Karpas-422 (cell line): ENCODE results near the gene SIL1. TPM values are rescaled to one million over a fixed set of nuclear protein-coding genes. Genes with fewer than 3 reads are reported as not detected.

Experiments
- DNase-seq: peaks from one replicate; pipeline ENCODE4 v3.0.0-alpha.2; 2015
- H2AFZ ChIP-seq: fragments of 200-600 bp; sonication (generic); 2 replicates; pipeline ENCODE4 v1.6.1; 2014; ENCODE audit warnings: antibody characterized with exemption, low read length, mixed read lengths
- H3K27ac ChIP-seq: fragments of 200-600 bp; sonication (generic); 2 replicates; pipeline ENCODE4 v1.5.1; 2014; ENCODE audit warnings: mild to moderate bottlenecking, low read length, moderate library complexity
- H3K27me3 ChIP-seq: fragments of 200-600 bp; sonication (generic); 2 replicates; pipeline ENCODE4 v1.6.1; 2014; ENCODE audit warnings: low read length, mixed read lengths
- H3K36me3 ChIP-seq: fragments of 200-600 bp; sonication (generic); 2 replicates; pipeline ENCODE4 v1.6.1; 2014; ENCODE audit warnings: low read length, mixed read lengths; ENCODE audit not compliant: insufficient read depth
- H3K4me1 ChIP-seq: fragments of 200-600 bp; sonication (generic); 2 replicates; pipeline ENCODE4 v1.6.1; 2014; ENCODE audit warnings: mild to moderate bottlenecking, low read length, mixed read lengths
- H3K4me2 ChIP-seq: fragments of 200-600 bp; sonication (generic); 2 replicates; pipeline ENCODE4 v1.6.1; 2014; ENCODE audit warnings: low read length, low read depth, mild to moderate bottlenecking; ENCODE audit not compliant: poor library complexity, severe bottlenecking
- H3K4me3 ChIP-seq: fragments of 200-600 bp; sonication (generic); 2 replicates; pipeline ENCODE4 v1.5.1; 2014; ENCODE audit warnings: mild to moderate bottlenecking, antibody characterized with exemption, low read length, mixed read lengths
- H3K79me2 ChIP-seq: fragments of 200-600 bp; sonication (generic); 2 replicates; pipeline ENCODE4 v1.6.1; 2014; ENCODE audit warnings: mild to moderate bottlenecking, low read length, mixed read lengths
- H3K9ac ChIP-seq: fragments of 200-600 bp; sonication (generic); 2 replicates; pipeline ENCODE4 v1.6.0; 2014; ENCODE audit warnings: low read length
- H3K9me2 ChIP-seq: fragments of 200-600 bp; sonication (generic), shearing (Covaris generic); replicated peaks from 2 replicates; pipeline ENCODE4 v1.6.0; 2014; ENCODE audit warnings: mild to moderate bottlenecking, low read length, moderate library complexity; ENCODE audit not compliant: insufficient read depth
- H3K9me3 ChIP-seq: fragments of 300-700, 200-600 bp; sonication (generic); 2 replicates; pipeline ENCODE4 v1.6.1; 2014; ENCODE audit warnings: low read length, mixed read lengths
- H4K20me1 ChIP-seq: fragments of 200-600 bp; sonication (generic); 2 replicates; pipeline ENCODE4 v1.6.1; 2014; ENCODE audit warnings: mild to moderate bottlenecking, antibody characterized with exemption, low read length, low read depth; ENCODE audit not compliant: insufficient read depth
- total RNA-seq: library from RNA; depleted of rRNA; stranded (reverse); fragments of >200 nt; shearing (Covaris generic); gene quantifications from 2 replicates; pipeline ENCODE4 v1.2.3, GENCODE V29; 2014; ENCODE audit warnings: low replicate concordance

SIL1 gene
- total RNA-seq, 1 experiment from 2014 or later: 10.7 TPM

GRCh38 chr5:138967791-138968448, 230.2 kb downstream of the SIL1 start:
- Histone ChIP-seq H3K9me2 (no peaks in the 10 kb centered on the region), H3K4me3 (no peak overlapping the region), H3K36me3 (no peaks in the 10 kb centered on the region), H3K4me1 (no peaks in the 10 kb centered on the region), H3K27ac (no peak overlapping the region), H3K9me3 (no peaks in the 10 kb centered on the region), H4K20me1 (0 out of 2 replicates have a peak, but pooled peaks cover 9% of the 10 kb centered on the region), H3K79me2 (no peaks in the 10 kb centered on the region), H3K9ac (no peak overlapping the region), H3K27me3 (no peaks in the 10 kb centered on the region), H3K4me2 (no peak overlapping the region), H2AFZ (no peak overlapping the region)
- no peak for DNase-seq

- Histone ChIP-seq H3K4me2 (no peak overlapping the region), H3K4me1 (no peaks in the 10 kb centered on the region), H4K20me1 (peaks cover 12% of the 10 kb centered on the region; the same call in 1 of the 2 replicates), H3K79me2 (no peaks in the 10 kb centered on the region), H3K9me2 (no peaks in the 10 kb centered on the region), H2AFZ (no peak overlapping the region), H3K27ac (no peak overlapping the region), H3K9ac (no peak overlapping the region), H3K4me3 (no peak overlapping the region), H3K36me3 (no peaks in the 10 kb centered on the region), H3K27me3 (no peaks in the 10 kb centered on the region), H3K9me3 (no peaks in the 10 kb centered on the region)
- DNase-seq: no peak
Measured at GRCh38 chr5:138966236-138966985, 231.8 kb downstream of the SIL1 start.

GRCh38 chr5:138965626-138966025, 232.5 kb downstream of the SIL1 start:
- no peaks in the 10 kb centered on the region for H3K36me3 ChIP-seq
- H3K4me1 ChIP-seq: no peaks in the 10 kb centered on the region
- no peak for DNase-seq
- H3K9me2 ChIP-seq: no peaks in the 10 kb centered on the region
- no peak overlapping the region for H3K27ac ChIP-seq
- H2AFZ ChIP-seq: no peak overlapping the region
- peaks cover 12% of the 10 kb centered on the region; the same call in 1 of the 2 replicates for H4K20me1 ChIP-seq
- no peaks in the 10 kb centered on the region for H3K9me3 ChIP-seq
- no peak overlapping the region for H3K4me2 ChIP-seq
- H3K79me2 ChIP-seq: no peaks in the 10 kb centered on the region
- no peak overlapping the region for H3K9ac ChIP-seq
- H3K27me3 ChIP-seq: no peaks in the 10 kb centered on the region
- no peak overlapping the region for H3K4me3 ChIP-seq

GRCh38 chr5:138964647-138965201, 233.4 kb downstream of the SIL1 start:
- Histone ChIP-seq H3K4me1 (no peaks in the 10 kb centered on the region), H3K36me3 (no peaks in the 10 kb centered on the region), H3K27me3 (no peaks in the 10 kb centered on the region), H3K79me2 (no peaks in the 10 kb centered on the region), H3K27ac (no peak overlapping the region), H3K9me3 (no peaks in the 10 kb centered on the region), H3K4me3 (no peak overlapping the region), H4K20me1 (peaks cover 12% of the 10 kb centered on the region; the same call in 1 of the 2 replicates), H3K9me2 (no peaks in the 10 kb centered on the region), H3K4me2 (no peak overlapping the region), H2AFZ (no peak overlapping the region), H3K9ac (no peak overlapping the region)
- DNase-seq: no peak

- no peaks in the 10 kb centered on the region for H3K9me3 ChIP-seq
- no peak overlapping the region for H3K9ac ChIP-seq
- H3K4me2 ChIP-seq: no peak overlapping the region
- no peaks in the 10 kb centered on the region for H3K9me2 ChIP-seq
- H3K27ac ChIP-seq: no peak overlapping the region
- H3K4me1 ChIP-seq: no peaks in the 10 kb centered on the region
- DNase-seq: no peak
- no peaks in the 10 kb centered on the region for H3K27me3 ChIP-seq
- H3K4me3 ChIP-seq: no peak overlapping the region
- H2AFZ ChIP-seq: no peak overlapping the region
- peaks cover 12% of the 10 kb centered on the region; the same call in 1 of the 2 replicates for H4K20me1 ChIP-seq
- no peaks in the 10 kb centered on the region for H3K79me2 ChIP-seq
- H3K36me3 ChIP-seq: no peaks in the 10 kb centered on the region
Measured at GRCh38 chr5:138963763-138964371, 234.3 kb downstream of the SIL1 start.

GRCh38 chr5:138962614-138963370, 235.4 kb downstream of the SIL1 start:
- H3K27me3 ChIP-seq: no peaks in the 10 kb centered on the region
- no peaks in the 10 kb centered on the region for H3K9me2 ChIP-seq
- H3K79me2 ChIP-seq: no peaks in the 10 kb centered on the region
- H3K4me3 ChIP-seq: no peak overlapping the region
- H4K20me1 ChIP-seq: peaks cover 9% of the 10 kb centered on the region; the same call in 1 of the 2 replicates
- no peak overlapping the region for H3K27ac ChIP-seq
- H3K9ac ChIP-seq: no peak overlapping the region
- no peaks in the 10 kb centered on the region for H3K9me3 ChIP-seq
- H3K4me1 ChIP-seq: no peaks in the 10 kb centered on the region
- no peak overlapping the region for H3K4me2 ChIP-seq
- H2AFZ ChIP-seq: no peak overlapping the region
- DNase-seq: no peak
- H3K36me3 ChIP-seq: no peaks in the 10 kb centered on the region

- Histone ChIP-seq H3K79me2 (no peaks in the 10 kb centered on the region), H2AFZ (no peak overlapping the region), H3K27ac (no peak overlapping the region), H3K4me2 (no peak overlapping the region), H3K9me3 (no peaks in the 10 kb centered on the region), H3K36me3 (no peaks in the 10 kb centered on the region), H3K27me3 (no peaks in the 10 kb centered on the region), H3K9ac (no peak overlapping the region), H4K20me1 (peaks cover 9% of the 10 kb centered on the region; the same call in 1 of the 2 replicates), H3K9me2 (no peaks in the 10 kb centered on the region), H3K4me3 (no peak overlapping the region), H3K4me1 (no peaks in the 10 kb centered on the region)
- no peak for DNase-seq
Measured at GRCh38 chr5:138961729-138962128, 236.4 kb downstream of the SIL1 start.
